KOPT-K1 (cell line): ENCODE data around the gene STK10.

Experiments used
- H3K27ac ChIP-seq: fragments of 200-600 bp; sonication (generic); 2 replicates; pipeline ENCODE4 v1.5.1; 2016; ENCODE audit warnings: antibody characterized with exemption, mild to moderate bottlenecking, low read depth, low read length; ENCODE audit not compliant: poor library complexity, severe bottlenecking
- H3K36me3 ChIP-seq: fragments of 200-600 bp; sonication (generic); 2 replicates; pipeline ENCODE4 v1.5.1; 2017; ENCODE audit warnings: antibody characterized with exemption, mild to moderate bottlenecking, low read length, moderate library complexity; ENCODE audit not compliant: insufficient read depth
- H3K9me3 ChIP-seq: fragments of 200-600 bp; sonication (generic); 2 replicates; pipeline ENCODE4 v1.5.1; 2017; ENCODE audit warnings: antibody characterized with exemption, low read length, mild to moderate bottlenecking; ENCODE audit not compliant: insufficient read depth, poor library complexity, severe bottlenecking

STK10 gene

DNA sequence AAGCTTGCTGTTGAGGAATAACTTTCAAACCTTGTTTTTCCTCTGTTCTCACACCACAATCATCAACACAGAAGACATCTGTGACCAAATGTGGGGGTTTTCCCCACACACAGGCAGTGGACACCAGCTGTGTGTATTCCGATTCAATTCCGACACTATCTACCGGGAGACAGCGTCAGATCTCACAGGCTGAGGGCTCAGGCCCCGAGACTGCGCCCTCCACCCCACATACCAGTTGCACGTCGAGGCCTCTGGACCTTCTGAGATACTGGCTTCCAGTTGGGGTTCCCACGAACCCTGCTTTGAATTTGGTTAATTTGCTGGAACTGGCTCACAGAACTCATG is 41.3 kb downstream of the STK10 start:
- Histone ChIP-seq H3K27ac (no peak overlapping the region), H3K36me3 (peaks cover 53% of the 10 kb centered on the region)

DNA sequence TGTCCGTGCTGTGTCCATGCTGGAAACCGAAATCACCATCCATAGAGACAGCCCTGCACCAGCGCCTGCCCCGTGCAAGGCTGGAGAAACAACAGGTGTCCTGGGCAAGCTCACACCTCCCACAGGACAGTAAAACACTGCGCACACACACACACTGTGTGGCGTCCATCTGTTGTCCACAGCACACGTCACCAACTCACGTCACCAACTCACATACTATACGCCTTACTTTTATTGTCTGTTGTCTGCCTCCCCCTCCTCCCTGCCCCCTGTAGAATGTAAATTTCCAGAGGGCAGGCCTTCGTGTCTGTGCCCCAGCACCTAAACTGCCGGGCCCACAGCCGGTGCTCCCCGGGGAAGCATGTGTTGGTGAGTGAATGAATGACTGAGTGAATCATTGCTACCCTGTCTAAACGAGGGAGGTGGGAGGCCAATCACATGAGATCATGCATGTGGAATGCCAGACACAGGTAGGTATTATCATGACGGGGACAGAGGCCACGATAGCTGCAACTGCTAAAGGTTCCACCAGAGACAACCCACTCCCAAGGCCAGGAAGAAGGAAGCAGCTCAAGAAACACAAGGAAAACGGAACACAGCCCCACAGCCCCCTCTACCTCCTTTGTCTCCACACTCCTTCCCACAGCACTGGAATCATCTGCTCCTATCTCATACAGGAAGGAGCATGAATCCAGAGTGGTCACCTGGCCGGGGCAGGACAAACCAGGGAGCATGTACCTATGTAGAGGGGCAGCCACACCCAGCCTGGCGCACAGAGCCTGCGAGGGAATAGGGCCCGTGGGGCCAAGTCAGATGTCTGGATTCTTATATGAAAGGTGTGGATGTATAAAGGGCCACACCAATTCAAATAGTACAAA is 41.9 kb downstream of the STK10 start:
- H3K27ac ChIP-seq = no peak overlapping the region
- no peaks in the 10 kb centered on the region for H3K9me3 ChIP-seq
- peaks cover 50% of the 10 kb centered on the region for H3K36me3 ChIP-seq

More for the DNA sequence above, 41.3 kb downstream of the STK10 start:
- H3K9me3 ChIP-seq = no peaks in the 10 kb centered on the region

GRCh38 chr5:172144931-172145869 is 42.8 kb downstream of the STK10 start:
- no peak overlapping the region for H3K27ac ChIP-seq
- no peaks in the 10 kb centered on the region for H3K9me3 ChIP-seq
- H3K36me3 ChIP-seq = peaks cover 42% of the 10 kb centered on the region

- Histone ChIP-seq H3K9me3 (no peaks in the 10 kb centered on the region), H3K27ac (no peak overlapping the region), H3K36me3 (peaks cover 40% of the 10 kb centered on the region)
Measured at GRCh38 chr5:172144291-172144815, 43.7 kb downstream of the STK10 start.

DNA sequence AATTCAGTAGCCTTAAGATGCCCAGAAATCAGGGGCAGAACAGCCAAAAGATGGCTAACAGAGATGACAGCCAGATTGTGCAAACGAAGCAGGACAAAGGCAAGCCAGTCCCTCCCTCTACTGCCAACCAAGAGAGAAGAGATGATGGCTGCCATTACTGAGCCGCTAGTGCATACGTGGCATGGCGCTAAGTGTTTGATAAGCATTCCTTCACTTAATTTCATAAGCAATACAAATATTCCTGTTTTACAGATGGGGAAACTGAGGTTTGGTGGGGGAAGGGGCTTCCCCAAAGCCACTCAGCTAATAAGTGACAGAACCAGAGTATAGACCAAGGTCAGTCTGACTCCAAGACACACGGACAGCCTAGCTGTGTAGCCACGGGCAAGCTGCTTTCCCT is 44.1 kb downstream of the STK10 start:
- peaks cover 36% of the 10 kb centered on the region for H3K36me3 ChIP-seq
- no peaks in the 10 kb centered on the region for H3K9me3 ChIP-seq
- no peak overlapping the region for H3K27ac ChIP-seq

DNA sequence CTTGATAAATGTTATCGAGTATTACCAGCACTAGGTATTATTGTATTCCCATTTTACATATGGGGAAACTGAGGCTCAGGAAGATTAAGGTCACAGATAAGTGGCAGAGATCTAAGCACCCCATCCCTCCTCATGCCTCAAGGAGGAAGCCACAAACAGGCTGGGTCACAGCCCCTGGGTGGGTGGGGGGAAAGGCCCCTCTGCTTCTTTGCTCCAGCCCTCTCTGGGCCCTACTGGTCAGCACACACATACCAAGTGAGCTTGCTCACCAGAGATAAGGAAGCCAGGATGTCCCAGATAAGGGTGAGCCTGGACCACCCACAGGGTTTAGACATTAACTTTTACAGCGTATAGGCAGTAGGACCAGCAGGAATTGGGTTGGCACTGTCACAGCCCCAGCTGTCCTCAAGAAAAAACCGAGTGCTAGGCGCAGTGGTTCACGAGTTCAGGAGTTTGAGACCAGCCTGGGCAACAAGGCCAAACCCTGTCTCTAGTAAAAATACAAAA is 45.3 kb downstream of the STK10 start:
- H3K36me3 ChIP-seq = peaks cover 24% of the 10 kb centered on the region
- no peak overlapping the region for H3K27ac ChIP-seq
- H3K9me3 ChIP-seq = peaks cover under 1% of the 10 kb centered on the region

DNA sequence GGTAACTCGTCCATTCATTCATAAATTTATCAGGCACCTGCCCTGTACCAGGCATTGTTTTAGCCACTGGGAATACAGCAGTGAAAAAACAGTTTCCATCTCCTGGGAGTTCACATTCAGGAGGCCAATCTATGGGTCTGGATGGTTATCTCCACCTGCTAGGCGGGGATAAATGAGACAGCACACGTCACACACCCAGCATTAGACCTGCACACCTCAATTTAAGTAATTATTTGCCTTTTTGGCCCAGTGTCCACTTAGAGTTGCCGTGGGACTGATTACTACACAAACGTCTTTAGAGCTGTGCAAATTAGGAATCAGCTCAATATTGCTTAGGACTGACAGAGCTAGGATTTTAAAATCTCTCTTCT is 46.1 kb downstream of the STK10 start:
- H3K27ac ChIP-seq = no peak overlapping the region
- H3K36me3 ChIP-seq = peaks cover 16% of the 10 kb centered on the region; the same call in 1 of the 2 replicates
- H3K9me3 ChIP-seq = peaks cover 9% of the 10 kb centered on the region

DNA sequence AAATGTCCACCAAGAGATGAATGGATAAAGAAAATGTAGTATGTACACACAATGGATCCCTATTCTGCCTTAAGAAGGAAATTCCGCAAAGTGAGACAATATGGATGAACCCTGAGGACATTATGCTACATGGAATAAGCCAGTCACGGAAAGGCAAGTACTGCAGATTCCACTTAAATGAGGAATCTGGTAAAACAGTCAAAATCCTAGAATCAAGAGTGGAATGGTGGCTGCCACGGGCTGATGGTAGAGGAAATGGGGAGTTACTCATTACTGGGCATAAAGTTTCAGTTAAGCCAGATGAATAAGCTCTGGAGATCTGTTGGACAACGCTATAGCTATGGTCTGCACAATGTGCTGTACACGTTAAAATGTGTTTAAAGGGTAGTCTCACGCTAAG is 47.2 kb downstream of the STK10 start:
- no peak overlapping the region for H3K27ac ChIP-seq
- H3K36me3 ChIP-seq = 0 out of 2 replicates have a peak, but pooled peaks cover 5% of the 10 kb centered on the region
- peaks cover 10% of the 10 kb centered on the region for H3K9me3 ChIP-seq

- peaks cover 16% of the 10 kb centered on the region for H3K9me3 ChIP-seq
- H3K36me3 ChIP-seq = peaks cover 6% of the 10 kb centered on the region; the same call in 1 of the 2 replicates
- H3K27ac ChIP-seq = no peak overlapping the region
Measured at GRCh38 chr5:172140120-172140519, 47.9 kb downstream of the STK10 start.

GRCh38 chr5:172137046-172137445 is 51.0 kb downstream of the STK10 start:
- Histone ChIP-seq H3K36me3 (peaks cover 17% of the 10 kb centered on the region; the same call in 1 of the 2 replicates), H3K27ac (no peak overlapping the region), H3K9me3 (peaks cover 23% of the 10 kb centered on the region)

DNA sequence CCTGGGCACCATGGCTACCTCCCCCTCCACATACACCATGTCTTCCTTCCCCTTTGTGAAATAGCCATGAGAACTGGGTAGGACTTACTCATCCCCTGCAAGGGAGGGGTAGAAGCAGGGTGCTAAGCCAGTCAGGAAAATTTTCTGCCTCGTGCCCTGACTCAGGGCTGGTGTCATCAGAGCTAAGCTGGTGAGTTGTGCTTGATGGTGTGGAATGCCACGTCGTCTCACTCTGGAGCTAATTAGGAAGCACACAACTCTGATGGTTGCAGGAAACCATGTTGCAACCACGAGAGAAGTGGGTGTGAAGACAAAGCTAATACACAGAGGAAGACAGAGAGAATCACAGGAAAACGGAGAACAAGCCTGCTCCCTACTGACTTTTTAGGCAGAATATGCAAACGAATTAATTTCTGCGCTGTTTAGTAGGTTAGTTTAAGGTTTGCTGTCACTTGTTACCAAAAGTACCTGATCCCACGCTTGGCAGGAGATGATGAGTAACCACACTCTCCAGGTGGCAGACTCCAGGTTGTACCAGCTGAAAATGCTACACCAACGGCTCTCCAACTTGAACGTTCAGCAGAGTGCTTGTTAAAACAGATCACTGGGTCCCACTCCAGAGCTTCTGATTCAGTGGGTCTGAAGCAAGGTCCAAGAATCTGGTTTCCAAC is 54.5 kb downstream of the STK10 start:
- Histone ChIP-seq H3K9me3 (peaks cover 23% of the 10 kb centered on the region), H3K27ac (peak overlapping the region; percentile 33), H3K36me3 (peaks cover 17% of the 10 kb centered on the region; the same call in 1 of the 2 replicates)

- Histone ChIP-seq H3K27ac (no peak overlapping the region), H3K9me3 (peaks cover 13% of the 10 kb centered on the region), H3K36me3 (peaks cover 25% of the 10 kb centered on the region)
Measured at GRCh38 chr5:172131690-172132089, 56.3 kb downstream of the STK10 start.

- peaks cover 16% of the 10 kb centered on the region for H3K9me3 ChIP-seq
- peaks cover 43% of the 10 kb centered on the region for H3K36me3 ChIP-seq
- H3K27ac ChIP-seq = no peak overlapping the region
Measured at GRCh38 chr5:172129256-172129910, 58.6 kb downstream of the STK10 start.

GRCh38 chr5:172127581-172127980 is 60.4 kb downstream of the STK10 start:
- no peak overlapping the region for H3K27ac ChIP-seq
- peaks cover 17% of the 10 kb centered on the region for H3K9me3 ChIP-seq
- H3K36me3 ChIP-seq = peaks cover 49% of the 10 kb centered on the region
